Natural killer cell (primary cell): Measurements from ENCODE around the gene PRKCB. TPM values are rescaled to one million over a fixed set of nuclear protein-coding genes. Genes with fewer than 3 reads are reported as not detected.

Experiments used
- ATAC-seq, 3 donors: fragments of 150-1000 bp in 2 of 3; fragments of 200-7000 bp in 1 of 3; cut with Tn5 transposase; 1 replicate in 1 of 3; 2 replicates in 2 of 3; pipeline ENCODE4 v1.10.0; 2021; ENCODE audit warnings: mild to moderate bottlenecking in 2 of 3, moderate library complexity in 2 of 3
- DNase-seq, 2 donors: peaks; one replicate each; pipeline versions ENCODE4 v3.0.0 to v3.0.0-alpha.2; 2013 to 2021; ENCODE audit warnings: mixed read lengths in 1 of 2
- H3K27ac ChIP-seq: one replicate; pipeline ENCODE4 v1.5.1; 2013; ENCODE audit warnings: mild to moderate bottlenecking, low read length
- H3K27me3 ChIP-seq: one replicate; pipeline ENCODE4 v1.6.1; 2013; ENCODE audit warnings: low read length; ENCODE audit not compliant: control insufficient read depth, insufficient read depth
- H3K36me3 ChIP-seq: one replicate; pipeline ENCODE4 v1.6.1; 2013; ENCODE audit warnings: low read length; ENCODE audit not compliant: control insufficient read depth, insufficient read depth
- H3K4me1 ChIP-seq: one replicate; pipeline ENCODE4 v1.6.1; 2013; ENCODE audit warnings: low read length; ENCODE audit not compliant: control insufficient read depth, insufficient read depth
- H3K4me3 ChIP-seq: one replicate; pipeline ENCODE4 v1.5.1; 2013; ENCODE audit warnings: low read length
- H3K9me3 ChIP-seq: one replicate; pipeline ENCODE4 v1.6.1; 2013; ENCODE audit warnings: low read length; ENCODE audit not compliant: control insufficient read depth, insufficient read depth
- H3K27ac Mint-ChIP-seq, 2 donors: one replicate each; pipeline ENCODE4 v1.8.0; 2022; ENCODE audit warnings: mild to moderate bottlenecking in 2 of 2, mixed read lengths in 2 of 2, moderate library complexity in 1 of 2
- H3K27me3 Mint-ChIP-seq, 2 donors: one replicate each; pipeline ENCODE4 v1.8.0; 2022; ENCODE audit warnings: low read depth in 2 of 2, mixed read lengths in 2 of 2
- H3K36me3 Mint-ChIP-seq: one replicate; pipeline ENCODE4 v1.8.0; 2022; ENCODE audit warnings: mixed read lengths
- H3K4me1 Mint-ChIP-seq, 2 donors: one replicate each; pipeline ENCODE4 v1.8.0; 2022; ENCODE audit warnings: mixed read lengths in 2 of 2
- H3K4me3 Mint-ChIP-seq: one replicate; pipeline ENCODE4 v1.8.0; 2022; ENCODE audit warnings: mild to moderate bottlenecking, moderate library complexity, mixed read lengths
- H3K9me3 Mint-ChIP-seq, 2 donors: one replicate each; pipeline ENCODE4 v1.8.0; 2022; ENCODE audit warnings: mixed read lengths in 2 of 2
- CTCF ChIP-seq: fragments of 200-600 bp; IDR thresholded peaks from one replicate; pipeline ENCODE4 v1.8.0; 2022; ENCODE audit warnings: antibody characterized with exemption
- WGBS: methylation state at CpG from one replicate; pipeline ENCODE4 v1.1.7; 2013; ENCODE audit warnings: missing lambda C conversion rate; ENCODE audit not compliant: insufficient coverage; 5-methylcytosine and 5-hydroxymethylcytosine counted together
- intact Hi-C: fragments of 100-400 bp; cut with micrococcal nuclease; formaldehyde crosslinking; loops from one replicate; pipeline ENCODE4 v1.14.2; 2022
- total RNA-seq, 4 donors: library from RNA; stranded (reverse); fragments of 120-200 nt in 1 of 4; gene quantifications; one replicate each; pipeline versions ENCODE4 v1.2.3 to v1.2.4, GENCODE V29; 2013 to 2022

PRKCB gene
- total RNA-seq, 3 donors from 2014 or later (not counting 1 experiment from before 2014, with no cell fraction given), result 182 to 222 (median 183) TPM

- Mint-ChIP-seq H3K27ac (peak overlapping the region in 1 of 2 donors; percentile 48), H3K9me3 (no peaks in the 10 kb centered on the region), H3K4me3 (no peak overlapping the region), H3K36me3 (no peaks in the 10 kb centered on the region), H3K4me1 (peaks cover 58 to 72% of the 10 kb centered on the region in 2 donors), H3K27me3 (no peaks in the 10 kb centered on the region)
- H3K4me1 ChIP-seq, result peaks cover 4% of the 10 kb centered on the region
- TF ChIP-seq CTCF, result peak; percentile 31
- no peaks in the 10 kb centered on the region for H3K9me3 ChIP-seq
- H3K27ac ChIP-seq, result no peak overlapping the region
- intact Hi-C loops, result no loop called here
- peaks cover 2% of the 10 kb centered on the region for H3K36me3 ChIP-seq
- DNase-seq (peak in 1 of 2 donors; percentile 52), ATAC-seq (peak; percentile 55 to 80 (median 72))
- H3K4me3 ChIP-seq, result no peak overlapping the region
- H3K27me3 ChIP-seq, result no peaks in the 10 kb centered on the region
- WGBS, result 67% methylated on average over 1 of the region's 1 CpG
Observed at GRCh38 chr16:24070851-24071250, 235.1 kb downstream of the PRKCB start.

GRCh38 chr16:24071666-24072360 is 236.0 kb downstream of the PRKCB start:
- Histone ChIP-seq H3K36me3 (peaks cover 2% of the 10 kb centered on the region), H3K9me3 (no peaks in the 10 kb centered on the region), H3K4me1 (peaks cover 7% of the 10 kb centered on the region), H3K27me3 (no peaks in the 10 kb centered on the region), H3K27ac (no peak overlapping the region), H3K4me3 (no peak overlapping the region)
- TF ChIP-seq CTCF, result no peak
- Mint-ChIP-seq H3K27ac (peak overlapping the region; percentile 75 to 84), H3K36me3 (no peaks in the 10 kb centered on the region), H3K4me1 (peaks cover 65 to 74% of the 10 kb centered on the region in 2 donors), H3K27me3 (no peaks in the 10 kb centered on the region), H3K9me3 (no peaks in the 10 kb centered on the region), H3K4me3 (no peak overlapping the region)
- no peak for ATAC-seq
- DNase-seq, result no peak
- intact Hi-C loops, result no loop called here
- WGBS, result 91% methylated on average over 7 of the region's 8 CpGs

- H3K27me3 ChIP-seq, result no peaks in the 10 kb centered on the region
- H3K9me3 Mint-ChIP-seq, result no peaks in the 10 kb centered on the region
Observed at GRCh38 chr16:24073321-24073720, 237.5 kb downstream of the PRKCB start.

More at GRCh38 chr16:24073321-24073720, 237.5 kb downstream of the PRKCB start:
- ATAC-seq, result no peak
- Mint-ChIP-seq H3K4me1 (peaks cover 67 to 81% of the 10 kb centered on the region in 2 donors), H3K27ac (peak overlapping the region in 1 of 2 donors; percentile 84), H3K27me3 (no peaks in the 10 kb centered on the region), H3K36me3 (no peaks in the 10 kb centered on the region), H3K4me3 (no peak overlapping the region)
- H3K27ac ChIP-seq, result peak overlapping the region; percentile 4
- peaks cover 2% of the 10 kb centered on the region for H3K36me3 ChIP-seq
- intact Hi-C loops, result no loop called here
- WGBS, result 94% methylated on average over 8 of the region's 8 CpGs
- H3K4me1 ChIP-seq, result peaks cover 7% of the 10 kb centered on the region
- no peak overlapping the region for H3K4me3 ChIP-seq
- no peaks in the 10 kb centered on the region for H3K9me3 ChIP-seq
- TF ChIP-seq CTCF, result no peak
- no peak for DNase-seq
